Fibroblast of upper back skin (primary cell): Measurements from ENCODE around the gene UBASH3B.

ENCODE experiments used
- DNase-seq: peaks from one replicate; pipeline ENCODE4 v3.0.0-alpha.2; 2013

UBASH3B gene

DNA sequence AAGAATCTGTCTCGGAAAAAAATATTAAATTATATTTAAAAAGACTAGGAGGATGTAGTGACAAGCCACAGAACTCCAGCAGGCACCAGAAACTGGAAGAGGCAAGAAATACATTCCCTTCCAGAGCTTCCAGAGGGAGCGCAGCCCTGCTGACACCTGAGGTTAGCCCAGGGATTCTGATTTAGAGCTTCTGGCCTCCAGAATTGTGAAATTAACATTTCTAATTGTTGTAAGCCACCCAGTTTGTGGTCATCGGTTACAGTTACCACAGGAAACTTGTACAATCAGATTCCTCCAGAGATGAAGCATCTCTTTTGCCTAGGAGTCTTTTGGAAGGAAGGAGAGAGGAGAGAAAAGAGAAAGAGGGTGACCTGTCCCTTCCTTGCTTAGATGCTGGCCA lies 6.4 kb upstream of the UBASH3B start:
- peak; percentile 68 for DNase-seq

DNA sequence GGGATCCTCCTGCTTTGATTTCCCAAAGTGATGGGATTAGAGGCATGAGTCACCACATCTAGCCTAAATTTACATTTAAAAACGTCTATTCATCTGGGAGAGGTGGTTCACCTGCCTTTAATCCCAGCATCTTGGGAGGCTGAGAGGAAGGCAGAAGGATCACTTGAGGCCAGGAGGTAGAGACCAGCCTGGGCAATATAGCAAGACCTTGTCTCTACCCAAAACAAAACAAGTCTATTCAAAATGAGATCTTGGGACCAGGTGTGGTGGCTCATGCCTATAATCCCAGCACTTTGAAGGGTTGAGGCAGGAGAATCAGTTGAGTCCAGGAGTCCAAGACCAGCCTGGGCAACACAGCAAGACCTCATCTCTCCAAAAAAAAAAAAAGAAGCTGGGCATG lies 4.9 kb upstream of the UBASH3B start:
- no peak for DNase-seq

DNA sequence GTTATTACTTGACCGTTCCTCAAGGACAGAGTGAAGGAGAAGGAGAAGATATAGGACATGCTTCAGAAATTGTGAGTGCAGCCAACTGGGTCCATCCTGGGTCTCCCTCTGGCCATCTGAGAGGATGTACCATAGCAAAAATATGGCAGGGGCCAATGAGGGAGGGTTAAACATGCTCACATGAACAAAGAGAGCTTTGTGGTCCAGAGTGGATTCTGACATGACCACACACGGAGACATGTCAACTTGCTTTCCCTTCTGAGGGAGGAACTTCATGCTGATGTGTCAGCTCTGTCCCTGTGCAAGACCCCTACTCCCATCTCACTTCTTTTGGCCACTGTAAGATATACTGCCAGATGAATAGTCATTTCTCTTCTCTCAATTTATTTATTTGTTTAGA lies 3.0 kb upstream of the UBASH3B start:
- no peak for DNase-seq

DNA sequence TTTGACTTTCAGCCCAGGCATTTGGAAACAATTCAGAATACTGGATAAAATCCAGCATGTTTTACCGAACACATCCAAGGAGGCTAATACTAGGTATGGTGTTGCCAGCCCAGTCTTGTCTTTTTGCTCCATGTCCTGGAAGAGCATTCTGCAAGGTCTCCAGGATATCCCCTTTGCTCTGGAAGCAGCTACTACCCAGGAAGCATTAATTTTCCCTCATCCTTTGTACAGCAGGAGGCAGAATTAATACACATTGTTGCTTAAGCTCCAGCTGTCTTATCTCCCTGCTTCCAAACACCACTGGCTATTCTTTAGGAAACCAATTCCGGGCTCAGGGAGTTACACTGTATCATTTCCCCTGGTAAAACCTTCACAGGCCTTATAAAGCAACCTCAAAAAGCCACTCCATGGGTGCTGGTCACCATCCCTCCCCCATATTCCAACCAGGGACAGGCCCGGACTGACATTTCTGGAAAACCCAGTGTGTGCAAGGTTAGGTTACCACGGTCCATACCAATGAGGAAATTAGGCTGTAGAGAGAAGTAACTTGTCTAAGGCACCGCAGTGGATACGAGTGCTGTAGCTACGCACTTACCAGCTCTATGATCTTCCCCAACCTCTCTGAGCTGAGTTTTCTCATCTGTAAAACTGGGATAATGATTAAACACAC lies 1.5 kb upstream of the UBASH3B start:
- DNase-seq: peak; percentile 37

DNA sequence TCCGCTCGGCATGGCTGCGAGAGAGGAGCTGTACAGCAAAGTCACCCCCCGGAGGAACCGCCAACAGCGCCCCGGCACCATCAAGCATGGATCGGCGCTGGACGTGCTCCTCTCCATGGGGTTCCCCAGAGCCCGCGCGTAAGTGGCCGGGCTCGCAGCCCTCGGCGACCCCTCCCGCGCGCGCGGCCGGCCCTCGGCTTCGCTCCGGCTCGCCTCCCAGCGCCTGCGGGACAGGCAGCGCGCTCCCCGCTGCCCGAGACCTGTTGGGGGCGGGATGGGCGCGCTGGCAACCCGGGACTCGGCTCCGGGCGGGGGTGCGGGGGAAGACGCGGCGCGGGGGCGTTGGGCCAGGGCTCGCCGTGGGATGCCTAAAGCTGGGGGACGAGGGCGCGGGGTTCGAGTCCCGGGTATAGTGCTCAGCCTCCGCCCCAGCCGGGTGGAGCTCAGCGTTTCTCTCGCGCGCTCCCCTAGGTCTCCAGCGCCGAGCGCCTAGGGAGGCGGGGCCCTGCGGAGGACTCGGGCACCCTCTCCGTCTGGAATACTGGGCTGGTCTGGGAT lies 630 bp downstream of the UBASH3B start:
- peak; percentile 53 for DNase-seq

DNA sequence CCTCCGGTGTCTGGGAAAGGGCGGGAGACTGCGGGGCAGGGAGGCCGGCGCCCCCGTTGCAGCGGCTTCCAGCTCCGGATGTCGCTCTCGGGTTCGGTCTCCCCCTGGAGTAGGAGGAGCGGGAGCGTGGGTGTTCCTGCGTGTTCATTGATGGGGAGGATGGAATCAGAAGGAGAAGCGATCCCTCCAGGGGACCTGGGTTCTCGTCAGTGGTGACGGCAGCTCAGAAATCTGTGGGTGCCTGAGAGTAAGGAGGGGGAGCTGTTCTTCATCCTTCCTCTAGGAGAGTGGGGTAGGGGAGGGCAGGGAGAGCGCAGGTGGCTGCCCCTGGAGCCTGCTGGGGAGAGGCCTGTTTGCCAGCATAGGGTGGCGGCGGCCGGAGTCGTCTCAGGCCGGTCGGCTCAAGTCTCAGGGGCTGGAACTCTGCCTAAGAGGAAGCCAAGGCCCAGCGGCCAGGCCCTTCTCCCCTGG lies 1.1 kb downstream of the UBASH3B start:
- no peak for DNase-seq

DNA sequence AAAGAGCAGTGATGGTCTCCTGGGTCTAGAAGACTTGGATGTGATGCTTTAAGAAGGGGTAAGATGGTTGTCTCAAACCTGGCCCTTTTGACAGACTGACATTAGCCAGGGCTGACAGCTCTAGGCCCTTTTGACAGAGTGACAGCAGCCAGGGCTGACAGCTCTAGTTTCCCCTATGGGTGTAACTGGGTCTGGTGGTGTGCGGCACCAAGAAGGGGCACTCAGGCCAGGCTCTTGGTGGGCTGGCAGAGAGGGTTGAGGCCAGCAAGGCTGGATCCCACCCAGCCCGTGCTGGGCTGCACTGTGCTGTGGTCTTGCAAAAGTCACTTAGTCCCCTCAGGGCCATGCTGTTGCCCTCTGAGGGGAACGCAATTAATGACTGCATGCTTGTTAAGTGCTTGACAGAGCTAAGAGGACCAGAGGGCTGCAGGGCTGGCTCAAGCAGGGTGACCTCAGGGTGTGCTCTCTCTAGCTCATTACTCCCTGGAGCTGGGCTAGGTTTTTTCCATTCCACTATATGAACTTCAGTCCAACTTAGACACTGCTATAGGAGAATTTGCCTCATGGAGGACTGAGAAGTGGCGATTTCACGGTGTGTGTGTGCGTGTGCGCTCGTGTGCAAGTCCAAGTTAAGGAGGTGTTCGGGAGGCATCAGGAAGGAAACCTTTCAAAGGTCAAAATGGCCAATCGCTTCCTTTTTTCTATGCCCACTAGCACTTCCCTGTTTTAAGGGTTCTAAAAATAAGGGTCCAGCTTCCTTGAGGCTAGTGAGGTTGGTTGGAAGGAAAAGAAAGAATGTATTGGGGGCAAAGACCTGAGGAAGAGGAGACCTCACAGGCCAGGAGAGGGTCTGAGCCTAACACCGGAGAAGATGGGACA lies 4.4 kb downstream of the UBASH3B start:
- DNase-seq: no peak

DNA sequence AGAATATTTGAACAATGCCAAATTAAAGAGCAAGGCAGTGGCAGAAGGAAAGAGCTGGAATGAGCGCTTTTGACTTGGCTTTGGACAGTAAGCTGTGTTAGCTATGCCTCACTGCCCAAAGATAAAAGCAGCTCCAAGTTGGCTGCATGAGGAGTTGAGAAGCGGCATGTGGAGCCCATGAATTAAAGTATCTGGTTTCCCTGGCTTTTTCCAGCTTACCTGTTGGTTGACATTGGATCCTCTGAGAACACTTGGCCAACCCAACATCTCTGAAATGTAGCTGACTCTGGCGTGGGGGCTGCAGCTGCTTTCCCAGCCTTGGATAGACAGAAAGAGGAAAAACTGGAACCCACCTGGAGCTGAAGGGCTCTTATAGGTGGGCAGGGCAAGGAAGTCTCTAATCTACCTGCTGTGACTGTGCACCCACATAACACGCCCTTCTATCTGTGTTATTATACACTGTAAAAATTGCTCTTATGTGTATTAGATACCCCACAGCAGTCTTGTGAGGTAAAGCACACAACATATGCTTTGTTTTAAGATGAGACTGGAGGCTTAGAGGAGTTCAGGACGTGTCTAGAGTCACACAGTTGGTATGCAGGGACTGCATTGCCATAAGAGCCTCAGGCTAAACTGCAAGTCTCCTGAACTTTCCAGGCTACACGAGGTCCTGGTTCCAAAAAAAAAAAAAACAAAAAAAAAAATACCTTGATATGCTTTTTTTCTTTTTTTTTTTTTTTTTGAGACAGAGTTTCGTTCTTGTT lies 5.8 kb downstream of the UBASH3B start:
- peak; percentile 83 for DNase-seq

DNA sequence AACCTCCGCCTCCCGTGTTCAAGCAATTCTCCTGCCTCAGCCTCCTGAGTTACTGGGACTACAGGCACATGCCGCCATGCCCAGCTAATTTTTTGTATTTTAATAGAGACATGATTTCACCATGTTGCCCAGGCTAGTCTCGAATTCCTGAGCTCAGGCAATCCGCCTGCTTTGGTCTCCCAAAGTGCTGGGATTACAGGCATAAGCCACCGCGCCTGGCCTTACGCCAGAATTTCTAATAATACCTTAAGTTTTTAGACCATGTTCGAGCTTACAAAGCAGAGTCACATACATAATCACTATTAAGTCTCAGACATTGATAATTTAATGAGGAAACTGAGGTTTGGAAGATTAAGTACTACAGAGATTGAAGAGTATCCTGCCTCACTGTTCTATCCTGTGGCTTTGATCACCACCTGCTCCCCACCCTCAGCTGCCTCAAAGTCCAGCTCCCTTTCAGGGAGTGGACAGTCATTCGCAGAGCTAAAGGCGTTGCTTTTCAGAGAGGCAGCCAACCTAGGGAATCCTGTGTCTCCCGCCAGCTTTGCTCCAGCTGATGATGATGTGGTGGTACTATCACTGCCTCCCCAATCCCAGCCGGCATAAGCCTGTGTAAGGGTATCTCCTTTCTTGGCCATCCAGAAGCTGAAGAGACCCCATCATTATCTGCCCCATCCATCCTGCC lies 7.7 kb downstream of the UBASH3B start:
- no peak for DNase-seq

DNA sequence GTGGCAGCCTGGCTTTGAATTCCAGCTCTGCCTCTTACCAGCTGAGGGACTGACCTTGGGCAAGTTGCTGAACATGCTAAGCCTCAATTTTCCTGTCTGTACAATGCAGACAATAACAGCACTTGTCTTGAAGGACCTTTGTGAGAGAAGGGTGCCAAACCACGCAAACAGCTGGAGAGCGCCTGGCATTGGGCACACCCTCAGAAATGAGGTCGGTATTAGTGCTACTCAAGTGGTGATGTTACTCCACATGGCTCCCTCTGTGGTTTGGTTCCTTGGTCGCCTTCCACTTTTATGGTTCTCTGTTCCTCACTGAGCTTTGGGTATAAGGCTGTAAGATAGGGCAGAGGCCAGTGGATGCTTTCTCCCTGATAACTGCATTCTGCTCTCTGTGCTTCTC lies 8.2 kb downstream of the UBASH3B start:
- DNase-seq: no peak

DNA sequence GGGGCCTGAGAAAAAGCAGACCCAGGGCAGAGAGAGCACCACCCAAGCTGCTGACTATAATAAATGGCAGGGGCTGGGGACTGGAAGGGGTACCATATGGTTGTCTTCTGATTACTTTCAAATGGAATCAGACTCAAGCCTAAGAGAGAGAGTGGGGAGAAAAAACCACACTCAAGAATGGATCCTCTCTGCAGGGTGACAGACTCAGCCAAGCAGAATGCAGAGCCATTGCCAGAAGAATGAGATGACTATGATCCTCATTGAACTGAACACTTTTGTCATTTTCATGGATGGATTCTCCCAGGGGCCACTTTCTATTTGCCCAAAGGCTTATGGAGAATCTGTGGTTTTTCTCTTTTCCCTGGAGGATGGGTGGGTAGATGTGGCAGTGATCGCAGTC lies 8.7 kb downstream of the UBASH3B start:
- DNase-seq: peak; percentile 55

DNA sequence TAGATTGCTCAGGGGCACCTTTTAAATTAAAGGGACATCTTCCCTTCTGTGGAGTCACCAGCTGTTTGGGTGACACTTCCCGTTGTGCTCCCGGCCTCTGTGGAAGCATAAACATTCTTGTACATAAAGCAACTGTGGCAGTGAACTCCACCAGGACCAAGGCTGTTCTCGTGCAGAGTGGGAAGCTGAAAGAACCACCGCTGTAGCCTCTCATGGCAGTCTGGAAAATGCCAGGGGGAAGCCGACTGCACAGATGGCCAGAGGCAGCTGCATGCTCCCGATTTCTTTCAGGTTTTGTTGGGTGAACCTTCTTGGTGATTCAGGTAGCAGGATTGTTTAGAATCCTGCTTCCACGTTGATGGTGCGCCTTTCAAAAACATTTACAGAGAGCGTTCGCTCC lies 10.3 kb downstream of the UBASH3B start:
- DNase-seq: no peak

DNA sequence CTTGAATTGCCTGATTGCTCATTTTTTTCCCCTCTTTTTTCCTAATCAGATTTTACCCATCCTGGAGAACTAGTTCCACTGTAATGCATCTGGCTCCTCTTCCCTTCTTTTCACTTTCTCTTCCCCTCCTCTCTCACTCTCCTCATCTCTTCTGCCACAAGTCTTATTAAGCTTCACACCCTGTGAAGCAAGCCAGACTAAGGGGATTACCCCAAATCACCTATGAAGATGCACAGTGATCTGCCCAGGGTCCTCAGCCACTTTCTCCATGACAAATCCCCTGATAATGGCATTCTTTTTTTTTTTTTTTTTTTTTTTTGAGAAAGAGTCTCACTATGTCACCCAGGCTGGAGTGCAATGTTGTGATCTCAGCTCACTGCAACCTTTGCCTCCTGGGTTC lies 11.2 kb downstream of the UBASH3B start:
- DNase-seq: no peak

DNA sequence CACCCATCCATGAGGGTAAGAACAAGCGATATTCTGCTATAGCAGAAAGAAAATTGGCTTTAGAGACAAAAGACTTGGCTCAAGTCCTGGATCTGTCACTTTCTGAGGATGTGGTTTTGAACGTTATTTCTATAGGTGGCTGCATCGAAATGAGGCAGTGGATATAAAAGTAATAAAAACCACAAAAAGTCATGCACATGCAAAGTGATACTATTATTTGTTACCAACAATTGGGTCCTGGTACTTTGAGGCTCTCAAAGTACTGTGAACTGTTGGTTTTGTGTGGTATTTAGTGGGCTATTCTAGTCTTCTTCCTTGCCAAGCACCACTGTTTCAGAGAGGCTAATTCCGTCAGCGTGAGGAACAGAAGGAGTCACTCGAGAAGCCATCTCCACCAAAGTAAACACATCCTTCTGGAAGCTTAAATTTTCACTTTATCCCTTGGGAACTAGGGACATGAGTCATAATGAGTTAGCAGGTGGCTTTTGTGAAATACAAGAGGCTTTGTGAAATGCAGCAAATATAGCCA lies 13.1 kb downstream of the UBASH3B start:
- DNase-seq: no peak

DNA sequence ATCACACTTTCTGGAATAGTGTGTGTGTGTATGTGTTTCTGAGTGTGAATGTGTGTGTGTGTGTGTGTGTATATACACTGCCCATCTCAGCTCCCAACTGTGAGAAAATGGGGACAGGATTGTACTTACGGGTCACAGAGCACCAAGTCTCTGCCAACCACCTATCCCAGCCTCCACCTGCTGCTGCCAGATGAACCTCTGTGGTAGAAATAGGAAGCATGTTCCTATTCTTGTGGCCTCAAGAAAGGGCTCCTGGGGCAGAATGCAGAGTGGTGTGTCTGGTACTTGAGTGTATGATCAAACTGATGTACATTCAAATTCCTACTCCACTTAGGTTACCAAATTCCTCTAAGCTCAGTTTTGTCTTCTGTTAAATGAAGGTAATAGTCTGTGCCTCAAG lies 14.6 kb downstream of the UBASH3B start:
- DNase-seq: no peak

DNA sequence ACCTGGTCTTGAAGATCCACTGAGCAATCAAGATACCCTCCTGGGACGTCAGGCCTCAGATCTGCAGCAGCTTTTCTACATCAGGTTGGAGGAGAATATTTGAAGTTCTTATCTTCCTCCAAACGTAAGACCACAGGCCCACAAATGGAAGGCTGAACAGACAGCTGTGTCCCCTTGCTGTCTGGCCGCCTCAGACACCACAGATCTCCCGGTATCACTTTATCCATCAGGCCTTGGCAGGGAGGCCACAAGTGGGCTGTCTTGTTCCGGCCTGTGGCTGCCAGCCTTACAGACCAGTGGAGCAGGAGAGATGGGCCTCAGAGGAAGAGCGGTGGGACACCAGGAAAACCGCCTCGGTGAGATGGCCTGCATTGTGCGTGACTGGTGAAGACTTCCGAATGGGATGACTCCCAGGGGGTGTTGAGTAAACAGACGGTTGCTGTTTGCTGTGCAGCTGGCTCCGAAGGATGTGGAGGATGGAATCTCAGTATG lies 15.9 kb downstream of the UBASH3B start:
- DNase-seq: no peak

DNA sequence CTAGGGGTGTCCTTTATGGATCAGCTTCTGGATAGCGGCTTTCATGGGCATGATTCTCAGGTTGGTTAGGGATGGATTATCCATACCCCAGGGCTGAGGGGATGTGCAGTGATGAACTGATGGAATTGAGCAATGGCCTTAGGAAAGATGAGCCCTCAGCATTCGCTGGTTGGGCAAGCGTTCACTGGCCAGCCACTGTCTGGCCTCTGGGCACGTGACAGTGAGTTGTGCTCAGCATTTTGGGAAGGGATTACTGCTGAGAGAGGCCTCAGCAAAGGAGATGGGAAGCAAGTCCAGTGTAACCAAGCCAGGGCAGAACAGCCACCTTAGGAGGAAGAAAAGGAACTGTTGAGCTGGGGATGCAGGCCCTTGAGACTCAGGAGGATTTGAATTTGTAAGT lies 17.4 kb downstream of the UBASH3B start:
- DNase-seq: no peak

DNA sequence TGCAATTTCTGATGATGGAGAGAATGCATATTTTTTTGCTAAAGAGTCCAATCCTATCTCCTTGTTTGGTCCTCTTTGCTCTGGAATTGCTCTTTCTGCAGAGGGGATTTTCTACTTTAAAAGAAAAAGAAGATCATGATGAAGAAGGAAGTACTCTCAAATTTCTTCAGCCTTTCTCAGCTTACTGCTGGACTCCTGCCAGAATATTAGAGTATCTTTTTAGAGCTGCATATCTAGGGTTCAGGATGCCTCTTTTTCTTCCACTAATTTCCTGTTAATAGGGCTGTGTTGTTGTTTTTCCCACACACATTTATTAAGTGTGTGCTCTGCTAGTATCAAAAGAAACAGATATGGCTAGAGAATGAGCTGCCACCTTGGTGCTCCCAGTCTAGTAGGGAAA lies 18.2 kb downstream of the UBASH3B start:
- peak; percentile 54 for DNase-seq

DNA sequence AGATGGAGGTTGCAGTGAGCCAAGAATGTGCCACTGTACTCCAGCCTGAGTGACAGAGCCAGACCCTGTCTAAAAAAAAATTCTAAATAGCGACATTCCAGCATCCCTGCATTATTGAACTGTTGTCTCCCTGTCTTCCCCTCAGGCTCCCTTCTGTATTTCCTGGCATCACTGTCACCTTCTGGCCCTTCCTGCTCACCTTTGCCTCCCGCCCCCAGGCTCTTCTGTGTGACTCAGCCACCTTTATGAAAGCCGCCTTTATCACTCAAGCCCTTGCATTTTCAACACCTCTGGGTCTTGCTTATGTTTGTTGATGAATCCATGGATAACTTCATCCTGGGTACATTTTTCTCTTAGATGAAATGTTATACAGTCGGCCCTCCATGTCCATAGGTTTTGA lies 21.1 kb downstream of the UBASH3B start:
- no peak for DNase-seq

DNA sequence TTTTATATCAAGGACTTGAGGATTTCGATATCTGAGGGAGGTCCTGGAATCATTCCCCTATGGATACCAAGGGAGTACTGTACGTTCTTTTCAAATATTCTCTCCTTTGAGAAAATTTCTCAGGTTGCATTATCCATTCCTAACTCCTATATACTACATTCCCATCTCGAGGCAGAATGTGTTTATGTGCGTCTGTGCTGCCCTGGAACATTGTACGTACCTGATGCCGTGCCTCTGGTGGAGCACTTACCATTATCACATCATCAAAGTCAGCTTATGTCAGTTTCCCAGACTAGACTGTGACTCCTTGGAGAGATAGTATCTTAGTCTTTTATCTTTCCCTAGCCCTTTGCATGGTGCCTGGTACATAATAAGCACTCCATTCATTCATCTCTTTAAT lies 21.7 kb downstream of the UBASH3B start:
- DNase-seq: no peak

DNA sequence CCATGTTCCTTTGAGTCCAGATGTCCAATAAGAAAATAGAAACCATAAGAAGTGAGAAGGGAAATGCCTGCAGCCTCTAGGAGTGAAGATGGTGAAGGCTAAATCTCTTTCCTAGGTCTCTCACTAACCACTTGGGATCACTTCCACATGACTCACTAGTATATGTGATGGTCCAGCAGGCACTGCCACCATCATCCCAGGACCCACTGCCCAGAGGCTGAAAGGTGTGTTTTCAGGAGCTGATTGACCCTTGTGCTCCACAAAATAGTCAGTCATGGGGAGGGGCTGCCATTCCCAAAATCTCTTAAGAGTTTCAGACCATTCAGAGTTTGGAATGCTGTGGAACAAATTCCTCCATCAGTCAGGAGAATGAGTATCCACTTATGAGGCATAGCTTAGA lies 22.9 kb downstream of the UBASH3B start:
- DNase-seq: no peak

DNA sequence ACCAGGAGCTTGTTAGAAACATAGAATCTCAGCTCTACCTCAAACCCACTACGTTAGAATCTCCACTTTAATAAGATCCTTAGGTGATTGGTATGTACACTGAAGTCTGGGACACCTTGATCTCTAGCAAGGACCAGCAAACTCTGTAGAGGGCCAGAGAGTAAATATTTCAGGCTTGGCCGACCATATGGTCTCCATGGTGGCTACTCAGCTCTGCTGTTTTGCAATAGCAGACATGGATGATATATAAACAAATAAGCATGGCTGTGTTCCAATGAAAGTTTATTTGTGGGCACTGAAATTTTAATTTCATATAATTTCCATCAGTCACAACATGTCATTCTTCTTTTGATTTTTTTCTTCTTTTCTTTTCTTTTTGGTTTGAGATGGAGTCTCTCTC lies 23.9 kb downstream of the UBASH3B start:
- no peak for DNase-seq
